Subcutaneous abdominal adipose tissue (tissue), 5 donors: ENCODE results near the gene HTR2A.
"Not testable (repeated sequence)": the region's sequence is repeated elsewhere in the genome, so short reads cannot be mapped to it uniquely, and the experiment has no call there.

ENCODE experiments used
- H3K27ac ChIP-seq: one replicate; pipeline ENCODE4 v1.7.0; 2013; ENCODE audit warnings: low read depth, mild to moderate bottlenecking, inconsistent platforms, low read length, moderate library complexity
- H3K27me3 ChIP-seq, 5 donors: one replicate each; pipeline ENCODE4 v1.7.0; 2013; ENCODE audit warnings: low read length in 5 of 5, inconsistent platforms in 1 of 5; ENCODE audit not compliant: control insufficient read depth in 5 of 5, insufficient read depth in 4 of 5
- H3K36me3 ChIP-seq, 5 donors: one replicate each; pipeline ENCODE4 v1.7.0; 2013; ENCODE audit warnings: low read length in 5 of 5; ENCODE audit not compliant: control insufficient read depth in 5 of 5, insufficient read depth in 5 of 5
- H3K4me1 ChIP-seq, 5 donors: one replicate each; pipeline ENCODE4 v1.7.0; 2013; ENCODE audit warnings: low read length in 5 of 5, mild to moderate bottlenecking in 3 of 5, moderate library complexity in 1 of 5; ENCODE audit not compliant: control insufficient read depth in 5 of 5, insufficient read depth in 5 of 5
- H3K4me3 ChIP-seq, 5 donors: one replicate each; pipeline ENCODE4 v1.7.0; 2013; ENCODE audit warnings: low read length in 5 of 5, low read depth in 1 of 5
- H3K9ac ChIP-seq, 5 donors: one replicate each; pipeline ENCODE4 v1.7.0; 2013; ENCODE audit warnings: low read length in 5 of 5, mild to moderate bottlenecking in 4 of 5, moderate library complexity in 3 of 5
- H3K9me3 ChIP-seq, 5 donors: one replicate each; pipeline ENCODE4 v1.7.0; 2013; ENCODE audit warnings: low read length in 5 of 5; ENCODE audit not compliant: control insufficient read depth in 5 of 5
- donor health status: healthy.
- donor health status: healthy.
- donor health status: healthy.
- donor health status: healthy.
- donor health status: healthy.

HTR2A gene

DNA sequence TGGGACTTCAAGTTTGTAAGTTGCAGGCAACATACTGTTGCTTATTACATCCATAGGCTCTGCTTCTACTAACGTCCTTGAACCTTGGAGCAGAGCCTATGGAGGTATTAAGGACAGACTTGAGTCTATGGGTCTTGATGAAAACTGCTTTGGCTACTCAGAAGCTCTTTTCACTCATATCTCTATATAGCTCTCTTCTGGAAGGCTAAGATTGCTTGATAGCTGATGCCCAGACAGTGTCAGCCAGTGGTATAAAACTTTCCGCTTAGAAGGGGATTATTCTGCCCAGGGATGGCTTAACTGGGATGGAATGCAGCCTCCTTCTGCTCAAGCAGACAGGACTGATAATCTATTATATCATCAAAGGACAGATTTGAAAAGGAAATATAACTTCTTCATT is 74.3 kb downstream of the HTR2A start:
- no peaks in the 10 kb centered on the region for H3K9me3 ChIP-seq
- no peaks in the 10 kb centered on the region for H3K27me3 ChIP-seq
- H3K36me3 ChIP-seq = no peaks in the 10 kb centered on the region
- H3K27ac ChIP-seq = no peak overlapping the region
- H3K4me1 ChIP-seq = no peaks in the 10 kb centered on the region
- H3K4me3 ChIP-seq = no peak overlapping the region
- no peak overlapping the region for H3K9ac ChIP-seq

DNA sequence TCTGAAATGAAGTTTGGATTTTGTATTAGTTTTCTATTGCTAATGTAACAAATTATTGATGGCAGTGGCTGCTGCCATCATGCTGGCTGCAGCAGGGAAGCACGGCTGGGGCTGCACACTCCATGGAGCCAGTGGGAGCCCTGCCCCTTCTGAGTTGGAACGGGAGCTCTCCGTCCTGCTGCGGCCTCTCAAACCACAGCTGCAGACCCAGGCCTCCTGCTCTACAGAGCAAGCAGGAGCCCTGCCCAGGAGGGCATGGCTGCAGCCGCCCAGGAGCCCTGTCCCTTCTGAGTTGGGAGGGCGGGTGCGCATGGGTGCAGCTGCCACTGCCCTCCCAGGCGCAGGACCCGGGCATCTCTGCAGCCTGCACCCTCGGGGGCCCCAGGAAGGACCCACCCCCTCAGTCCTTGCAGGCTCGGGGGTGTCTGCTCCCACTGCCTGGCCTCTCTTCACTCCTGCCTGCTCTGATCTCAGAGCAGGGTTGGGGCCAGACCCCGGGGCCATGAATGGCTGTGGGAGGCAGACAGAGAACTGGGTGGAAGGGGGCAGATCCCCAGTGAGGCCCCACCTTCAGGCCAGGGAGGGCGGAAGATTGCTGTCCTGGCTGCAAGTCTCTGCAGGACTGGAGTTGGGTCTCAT is 78.9 kb downstream of the HTR2A start:
- H3K27ac ChIP-seq = no peak overlapping the region
- H3K36me3 ChIP-seq = no peaks in the 10 kb centered on the region
- no peak overlapping the region for H3K9ac ChIP-seq
- no peaks in the 10 kb centered on the region for H3K27me3 ChIP-seq
- no peaks in the 10 kb centered on the region for H3K9me3 ChIP-seq
- H3K4me3 ChIP-seq = no peak overlapping the region
- peaks cover 0 to 8% (median 0%) of the 10 kb centered on the region in 5 donors for H3K4me1 ChIP-seq

DNA sequence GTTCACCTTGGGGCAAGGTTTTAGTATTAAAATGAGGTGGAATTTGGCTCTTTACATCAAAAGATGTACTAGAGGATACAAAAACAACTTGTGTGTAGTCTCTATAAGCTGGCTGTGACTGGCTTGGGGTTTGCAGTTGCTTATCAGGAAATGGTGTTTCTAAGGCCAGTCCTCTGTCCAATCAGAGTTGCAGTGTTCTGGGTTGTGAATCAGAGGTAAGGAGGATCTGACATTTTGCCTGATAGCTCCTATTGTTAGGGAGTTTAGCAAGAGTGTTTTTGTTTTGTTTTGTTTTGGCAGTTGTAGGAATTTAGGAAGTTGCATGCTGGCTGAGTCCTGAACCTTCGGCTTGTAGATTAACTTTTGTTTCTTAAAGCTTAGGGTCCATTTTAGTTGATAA is 79.8 kb downstream of the HTR2A start:
- Histone ChIP-seq H3K27ac (no peak overlapping the region), H3K4me1 (peaks cover 0 to 8% (median 0%) of the 10 kb centered on the region in 5 donors), H3K9ac (no peak overlapping the region), H3K27me3 (no peaks in the 10 kb centered on the region), H3K36me3 (no peaks in the 10 kb centered on the region), H3K4me3 (no peak overlapping the region), H3K9me3 (peaks cover 0 to 7% (median 4%) of the 10 kb centered on the region in 5 donors)

DNA sequence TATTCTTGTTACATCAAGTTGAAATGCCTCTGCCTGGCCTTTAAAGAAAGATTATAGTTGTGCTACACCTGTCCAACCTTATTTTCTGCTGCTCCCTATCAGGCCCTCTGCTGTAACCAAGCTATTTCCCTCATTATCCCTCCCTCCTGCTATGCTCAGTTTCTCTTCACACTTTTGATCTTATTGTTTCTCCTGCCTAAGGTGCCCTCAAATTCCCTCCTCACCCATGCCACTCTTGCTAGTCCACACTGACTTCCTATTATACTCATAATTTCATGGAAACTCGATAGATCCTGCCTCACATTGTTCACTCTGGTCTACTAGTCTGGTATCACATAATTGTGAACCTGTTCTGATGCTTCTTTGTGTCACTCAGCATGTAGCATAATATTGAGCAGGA is 80.5 kb downstream of the HTR2A start:
- H3K27ac ChIP-seq = no peak overlapping the region
- peaks cover 0 to 10% (median 6%) of the 10 kb centered on the region in 5 donors for H3K9me3 ChIP-seq
- H3K4me1 ChIP-seq = peaks cover 0 to 8% (median 0%) of the 10 kb centered on the region in 5 donors
- H3K27me3 ChIP-seq = no peaks in the 10 kb centered on the region
- H3K36me3 ChIP-seq = no peaks in the 10 kb centered on the region
- no peak overlapping the region for H3K4me3 ChIP-seq
- no peak overlapping the region for H3K9ac ChIP-seq

DNA sequence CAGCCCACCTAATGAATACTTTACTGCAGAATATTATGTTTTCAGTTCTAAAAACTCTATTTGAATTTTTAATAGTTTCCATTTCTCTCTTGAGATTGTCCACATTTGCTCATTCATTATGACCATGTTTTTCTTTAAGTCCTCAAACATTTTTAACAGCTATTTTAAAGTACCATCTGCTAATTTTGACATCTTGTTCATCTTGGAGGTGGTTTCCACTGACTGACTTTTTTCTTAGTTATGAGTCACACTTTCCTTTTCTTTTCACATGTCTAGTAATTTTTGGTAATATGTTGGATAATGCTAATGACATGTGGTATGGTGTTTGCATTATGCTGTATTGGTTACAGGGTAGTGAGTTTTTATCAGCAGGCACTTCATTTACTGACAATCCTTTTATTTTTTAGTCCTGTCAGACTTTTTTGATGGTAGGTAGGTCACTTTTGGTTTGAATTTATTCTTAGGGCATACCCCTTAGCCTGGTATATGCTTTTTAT is 84.5 kb downstream of the HTR2A start:
- Histone ChIP-seq H3K4me1 (peaks cover 0 to 7% (median 0%) of the 10 kb centered on the region in 5 donors), H3K36me3 (no peaks in the 10 kb centered on the region), H3K27ac (no peak overlapping the region), H3K9ac (no peak overlapping the region), H3K9me3 (peaks cover 0 to 10% (median 6%) of the 10 kb centered on the region in 5 donors), H3K27me3 (no peaks in the 10 kb centered on the region), H3K4me3 (no peak overlapping the region)

DNA sequence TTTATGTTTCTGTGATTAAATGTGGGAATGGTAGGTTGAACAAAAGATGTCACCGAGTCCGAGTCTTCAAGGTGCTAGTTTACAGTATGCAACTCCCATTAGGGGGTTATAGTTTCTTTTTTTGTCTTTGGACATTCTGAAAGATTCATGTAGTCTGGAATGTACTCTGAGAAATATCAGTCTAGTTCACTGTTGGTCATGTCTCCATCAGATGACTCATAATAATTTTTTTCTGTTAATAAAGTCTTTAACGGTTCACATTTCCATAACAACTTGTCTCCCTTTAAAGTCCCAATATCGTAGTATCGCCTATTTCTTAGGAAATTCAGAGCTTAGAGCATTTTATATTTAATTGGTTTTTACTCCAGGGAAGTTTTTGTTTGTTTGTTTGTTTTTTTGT is 86.4 kb downstream of the HTR2A start:
- Histone ChIP-seq H3K4me3 (no peak overlapping the region), H3K27ac (no peak overlapping the region), H3K4me1 (no peaks in the 10 kb centered on the region), H3K27me3 (no peaks in the 10 kb centered on the region), H3K9me3 (peaks cover 0 to 10% (median 6%) of the 10 kb centered on the region in 5 donors), H3K9ac (no peak overlapping the region), H3K36me3 (no peaks in the 10 kb centered on the region)

DNA sequence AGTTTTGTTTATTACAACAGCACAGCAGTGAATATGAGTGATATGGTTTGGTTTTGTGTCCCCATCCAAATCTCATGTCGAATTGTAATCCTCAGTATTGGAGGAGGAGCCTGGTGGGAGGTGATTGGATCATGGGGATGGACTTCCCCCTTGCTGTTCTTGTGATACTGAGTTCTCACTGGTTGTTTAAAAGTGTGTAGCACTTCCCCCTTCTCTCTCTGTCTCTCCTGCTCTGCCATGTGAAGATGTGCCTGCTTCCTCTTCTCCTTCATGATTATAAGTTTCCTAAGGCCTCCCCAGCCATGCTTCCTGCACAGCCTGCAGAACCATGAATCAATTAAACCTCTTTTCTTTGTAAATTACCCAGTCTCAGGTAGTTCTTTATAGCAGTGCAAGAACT is 91.9 kb downstream of the HTR2A start:
- not testable (repeated sequence) for H3K9me3 ChIP-seq, H3K36me3 ChIP-seq, H3K4me1 ChIP-seq, H3K4me3 ChIP-seq, H3K27me3 ChIP-seq, H3K9ac ChIP-seq, H3K27ac ChIP-seq

DNA sequence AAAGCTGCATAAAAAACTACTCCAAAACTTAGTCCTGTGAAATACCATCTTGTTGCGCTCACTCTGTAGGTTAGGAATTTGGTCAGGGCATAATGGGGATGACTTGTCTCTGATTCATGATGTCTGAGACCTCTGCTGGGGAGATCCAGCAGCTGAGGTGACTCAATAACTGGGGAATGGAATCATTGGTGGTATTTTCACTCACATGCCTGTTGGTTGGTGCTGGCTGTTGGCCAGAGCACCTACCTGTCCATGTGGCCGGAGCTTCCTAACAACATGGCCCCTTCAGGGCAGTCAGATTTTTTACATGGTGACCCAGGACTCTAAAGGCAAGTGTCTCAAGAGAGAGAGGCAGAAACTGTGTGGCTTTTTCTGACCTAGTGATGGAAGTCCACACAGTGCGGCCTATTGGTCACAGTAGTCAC is 92.5 kb downstream of the HTR2A start:
- no peaks in the 10 kb centered on the region for H3K4me1 ChIP-seq
- no peak overlapping the region for H3K27ac ChIP-seq
- H3K9ac ChIP-seq = no peak overlapping the region
- H3K36me3 ChIP-seq = no peaks in the 10 kb centered on the region
- no peak overlapping the region for H3K4me3 ChIP-seq
- no peaks in the 10 kb centered on the region for H3K9me3 ChIP-seq
- H3K27me3 ChIP-seq = no peaks in the 10 kb centered on the region

DNA sequence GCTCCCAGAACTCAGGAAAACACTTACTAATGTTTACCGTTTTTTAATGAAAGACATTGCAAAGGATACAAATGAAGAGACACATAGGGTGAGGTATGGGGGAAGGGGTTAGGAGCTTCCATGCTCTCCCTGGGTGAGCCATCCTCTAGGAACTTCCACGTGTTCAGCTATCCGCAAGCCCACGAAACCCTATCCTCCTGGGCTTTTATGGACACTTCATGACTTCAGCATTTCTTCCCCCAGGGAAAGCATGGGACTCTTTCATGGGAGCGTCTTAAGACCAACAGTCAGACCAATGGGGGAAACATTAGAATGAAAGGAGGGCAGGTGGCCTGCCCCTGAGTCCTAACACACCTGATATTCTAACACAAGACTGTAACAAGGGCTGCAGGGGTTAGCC is 93.3 kb downstream of the HTR2A start:
- Histone ChIP-seq H3K27ac (no peak overlapping the region), H3K9me3 (no peaks in the 10 kb centered on the region), H3K4me3 (no peak overlapping the region), H3K27me3 (no peaks in the 10 kb centered on the region), H3K4me1 (no peaks in the 10 kb centered on the region), H3K36me3 (no peaks in the 10 kb centered on the region), H3K9ac (no peak overlapping the region)

DNA sequence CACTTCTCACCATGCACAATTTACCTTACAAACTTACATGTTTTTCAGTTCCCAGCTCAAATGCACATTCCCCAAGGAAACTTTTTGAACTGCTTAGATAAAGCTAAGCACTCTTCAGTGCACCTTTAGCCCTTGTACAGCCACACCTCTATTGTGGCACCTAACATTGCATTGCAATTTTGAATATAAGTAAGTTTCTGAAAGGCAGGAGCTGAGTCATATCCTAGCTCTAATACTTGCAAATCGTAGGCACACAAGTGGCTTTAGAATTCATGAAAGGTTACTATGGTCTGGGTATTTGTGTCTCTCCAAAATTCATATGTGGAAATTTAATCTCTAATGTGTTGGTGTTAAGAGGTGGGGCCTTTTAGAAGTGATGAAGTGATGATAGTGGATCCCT is 95.0 kb downstream of the HTR2A start:
- H3K27ac ChIP-seq = no peak overlapping the region
- no peaks in the 10 kb centered on the region for H3K9me3 ChIP-seq
- no peak overlapping the region for H3K4me3 ChIP-seq
- no peaks in the 10 kb centered on the region for H3K27me3 ChIP-seq
- H3K4me1 ChIP-seq = peaks cover 0 to 8% (median 8%) of the 10 kb centered on the region in 5 donors
- H3K36me3 ChIP-seq = no peaks in the 10 kb centered on the region
- H3K9ac ChIP-seq = no peak overlapping the region
